Measurements from ENCODE around the gene FAM229B.
"Not testable (repeated sequence)": the region's sequence is repeated elsewhere in the genome, so short reads cannot be mapped to it uniquely, and the experiment has no call there.

Gene FAM229B

GRCh38 chr6:112065426-112065986 lies 21.9 kb upstream of the FAM229B start:
- no peak for DNase-seq

GRCh38 chr6:112066606-112067005 lies 20.8 kb upstream of the FAM229B start:
- no peak for DNase-seq

GRCh38 chr6:112081569-112081968 lies 5.8 kb upstream of the FAM229B start:
- no peak for DNase-seq

GRCh38 chr6:112085286-112086065 lies 1.9 kb upstream of the FAM229B start:
- no peak for DNase-seq

- peak; percentile 28 to 71 (median 58) for DNase-seq
Measured at GRCh38 chr6:112086744-112087135, 651 bp upstream of the FAM229B start.

- DNase-seq = no peak
Measured at GRCh38 chr6:112087916-112088315, 525 bp downstream of the FAM229B start.

GRCh38 chr6:112096901-112097300 lies 9.5 kb downstream of the FAM229B start:
- no peak for DNase-seq

- peak in 1 of 3 experiments; percentile 8 for DNase-seq
Measured at GRCh38 chr6:112100561-112100960, 13.2 kb downstream of the FAM229B start.

- not testable (repeated sequence) for DNase-seq
Measured at GRCh38 chr6:112106026-112106425, 18.6 kb downstream of the FAM229B start.

- DNase-seq = no peak
Measured at GRCh38 chr6:112106562-112106961, 19.2 kb downstream of the FAM229B start.

- DNase-seq = peak in 1 of 3 experiments; percentile 14
Measured at GRCh38 chr6:112109262-112109661, 21.9 kb downstream of the FAM229B start.

- DNase-seq = peak in 1 of 3 experiments; percentile 5
Measured at GRCh38 chr6:112113431-112113830, 26.0 kb downstream of the FAM229B start.

GRCh38 chr6:112113918-112114317 lies 26.5 kb downstream of the FAM229B start:
- DNase-seq = no peak

GRCh38 chr6:112114577-112115223 lies 27.3 kb downstream of the FAM229B start:
- DNase-seq = no peak

GRCh38 chr6:112116221-112116620 lies 28.8 kb downstream of the FAM229B start:
- peak in 1 of 3 experiments; percentile 2 for DNase-seq

GRCh38 chr6:112117554-112117953 lies 30.2 kb downstream of the FAM229B start:
- DNase-seq = no peak

- no peak for DNase-seq
Measured at GRCh38 chr6:112118034-112118433, 30.6 kb downstream of the FAM229B start.

GRCh38 chr6:112122756-112123155 lies 35.4 kb downstream of the FAM229B start:
- no peak for DNase-seq

GRCh38 chr6:112123982-112124381 lies 36.6 kb downstream of the FAM229B start:
- DNase-seq = no peak

GRCh38 chr6:112128208-112128607 lies 40.8 kb downstream of the FAM229B start:
- no peak for DNase-seq

- no peak for DNase-seq
Measured at GRCh38 chr6:112130878-112131277, 43.5 kb downstream of the FAM229B start.

- no peak for DNase-seq
Measured at GRCh38 chr6:112139052-112139451, 51.7 kb downstream of the FAM229B start.

- no peak for DNase-seq
Measured at GRCh38 chr6:112141707-112142106, 54.3 kb downstream of the FAM229B start.
